GM19023 (cell line): ENCODE data around the gene GAR1.
"Not testable (repeated sequence)": the region's sequence is repeated elsewhere in the genome, so short reads cannot be mapped to it uniquely, and the experiment has no call there.

Experiments used
- ATAC-seq: cut with Tn5 transposase; IDR thresholded peaks from one replicate; pipeline ENCODE4 v1.9.1; 2021; ENCODE audit warnings: mild to moderate bottlenecking, moderate library complexity; ENCODE audit not compliant: unreplicated experiment

GAR1 gene

DNA sequence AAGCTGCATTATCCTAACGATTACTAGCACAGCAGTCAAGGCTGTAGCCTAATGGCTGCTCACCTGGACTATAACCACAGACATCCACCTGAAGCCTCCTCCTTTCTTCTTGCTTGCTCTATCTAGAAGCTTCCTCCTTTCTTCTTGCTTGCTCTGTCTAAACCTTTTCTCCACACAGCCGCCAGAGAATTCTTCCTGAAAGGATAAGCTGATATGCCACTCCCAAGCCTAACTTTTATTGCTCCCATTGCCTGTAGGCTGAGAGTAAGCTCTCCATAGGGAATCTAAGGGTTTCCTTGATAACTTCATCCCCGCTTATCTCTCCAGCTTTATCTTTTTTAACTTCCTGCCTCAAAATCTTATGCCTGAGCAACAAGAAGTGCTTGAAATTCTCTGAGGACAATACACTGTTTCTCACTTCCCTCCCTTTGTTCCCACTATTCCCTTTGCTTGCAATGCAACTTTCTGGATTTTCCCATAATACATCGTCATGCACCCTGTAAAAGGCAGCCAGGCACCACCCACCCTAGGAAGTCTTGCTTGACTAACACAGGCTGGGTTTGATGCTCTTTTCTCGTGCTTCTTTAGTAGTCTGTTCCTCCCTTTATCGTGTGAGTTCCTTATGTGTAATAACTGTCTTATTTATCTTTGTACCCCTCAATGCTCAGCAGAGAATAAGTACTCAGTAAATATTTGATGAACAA is 31.0 kb downstream of the GAR1 start:
- no peak for ATAC-seq

- ATAC-seq: no peak
These were observed 32.4 kb downstream of the GAR1 start, which contains the start of gene LRIT3 for GRCh38 chr4:109847896-109848442. TSS of gene LRIT3 (plus strand) at chr4:109848107. CDS start at chr4:109848202, 95 bp downstream.

DNA sequence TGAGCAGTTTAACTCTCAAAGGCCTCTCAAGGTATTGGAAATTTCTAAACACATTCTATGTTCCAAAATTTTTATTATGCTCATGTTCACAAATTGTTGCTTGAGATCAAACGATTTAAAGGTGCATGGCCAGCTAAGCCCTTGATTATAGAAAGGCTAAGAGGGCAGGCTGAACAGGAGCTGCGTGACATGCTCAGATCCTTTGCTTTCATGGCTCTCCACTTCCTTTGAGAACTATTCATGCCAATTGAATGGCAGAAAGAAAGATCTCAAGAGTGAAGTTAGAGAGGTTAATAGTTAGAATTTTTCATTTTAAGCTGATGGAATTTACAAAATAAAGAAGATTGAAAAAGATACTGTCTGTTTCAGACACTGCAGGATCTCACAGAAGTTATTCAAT is 32.9 kb downstream of the GAR1 start:
- no peak for ATAC-seq

- no peak for ATAC-seq
These were observed 35.0 kb downstream of the GAR1 start for GRCh38 chr4:109850601-109851000.

DNA sequence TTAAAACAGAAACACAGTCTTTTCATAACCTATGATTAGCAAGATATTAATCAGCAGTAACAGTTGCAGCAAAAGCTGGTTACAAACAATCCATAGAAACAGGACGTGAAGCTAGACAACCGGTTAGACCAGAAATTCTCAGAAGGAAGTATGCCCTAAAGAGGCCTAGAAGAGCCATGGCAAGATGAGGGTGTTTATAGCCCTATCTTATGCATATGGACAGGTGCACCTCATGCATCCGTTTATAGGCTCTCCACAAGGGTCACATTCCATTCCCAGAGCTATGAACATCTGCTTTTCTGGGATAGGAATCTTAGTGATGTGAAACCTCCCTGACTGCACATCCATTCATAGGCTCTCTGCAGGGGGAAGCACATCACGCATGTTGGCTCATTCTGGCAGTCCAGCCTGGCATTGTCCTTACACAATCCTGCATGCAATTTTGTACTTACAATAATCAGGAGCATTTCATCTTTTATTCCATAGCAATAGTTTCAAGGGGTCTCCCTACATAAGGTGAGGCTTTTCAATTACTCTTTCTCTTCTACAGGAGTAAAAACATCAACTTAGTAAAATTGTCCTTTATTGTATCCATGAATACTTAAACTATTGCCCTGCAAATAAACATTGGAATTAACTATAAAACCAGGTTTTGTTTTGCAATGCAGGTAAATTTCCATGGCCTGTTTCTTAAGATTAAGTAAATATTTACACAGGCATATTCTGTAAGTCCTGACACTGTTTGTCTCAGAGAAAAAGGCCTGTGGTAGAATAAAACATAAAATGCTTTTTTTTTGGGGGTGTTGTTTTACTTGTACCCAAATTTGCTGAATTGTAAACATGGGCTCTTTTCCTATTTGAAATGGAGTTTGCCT is 44.1 kb downstream of the GAR1 start:
- not testable (repeated sequence) for ATAC-seq

DNA sequence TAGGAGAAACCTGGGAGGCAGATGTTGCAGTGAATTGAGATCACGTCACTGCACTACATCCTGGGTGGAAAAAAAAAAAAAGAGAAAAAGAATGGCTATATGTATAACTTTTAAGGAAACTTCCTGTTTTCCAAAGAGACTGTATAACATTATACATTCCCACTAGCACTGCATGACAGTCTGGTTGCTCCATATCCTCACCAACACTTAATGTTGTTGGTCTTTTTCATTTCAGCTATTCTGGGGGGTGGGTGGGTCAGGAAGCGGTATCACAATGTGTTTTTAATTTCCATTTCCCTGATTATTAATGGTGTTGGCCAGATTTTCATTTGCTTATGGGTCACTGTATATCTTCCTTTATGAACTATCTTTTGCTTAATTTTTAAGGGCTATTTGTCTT is 45.7 kb downstream of the GAR1 start:
- ATAC-seq: no peak

GRCh38 chr4:109861916-109862511 is 46.5 kb downstream of the GAR1 start:
- ATAC-seq: no peak

- no peak for ATAC-seq
These were observed 48.6 kb downstream of the GAR1 start for GRCh38 chr4:109864134-109864533.

DNA sequence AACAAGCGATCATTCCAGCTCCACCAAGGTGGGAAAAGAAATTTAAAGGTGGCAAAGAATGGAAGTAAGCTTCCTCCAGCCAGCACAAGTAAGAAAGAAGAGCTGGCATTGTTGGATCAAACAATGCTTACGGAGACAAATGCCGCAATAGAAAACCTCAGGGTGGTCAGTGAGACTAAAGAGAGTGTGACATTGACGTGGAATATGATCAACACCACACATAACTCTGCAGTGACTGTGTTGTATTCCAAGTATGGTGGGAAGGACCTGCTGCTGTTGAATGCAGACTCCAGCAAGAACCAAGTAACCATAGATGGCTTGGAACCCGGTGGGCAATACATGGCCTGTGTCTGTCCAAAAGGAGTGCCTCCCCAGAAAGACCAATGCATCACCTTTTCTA is 54.5 kb downstream of the GAR1 start:
- ATAC-seq: no peak

- no peak for ATAC-seq
These were observed 56.5 kb downstream of the GAR1 start for GRCh38 chr4:109872065-109872464.

- ATAC-seq: no peak
These were observed 57.5 kb downstream of the GAR1 start for GRCh38 chr4:109872950-109873656.

- ATAC-seq: no peak
These were observed 58.4 kb downstream of the GAR1 start for GRCh38 chr4:109873791-109874514.
